Aorta (tissue), 5 donors: ENCODE measurements around the gene NIN. TPM values are rescaled to one million over a fixed set of nuclear protein-coding genes. Genes with fewer than 3 reads are reported as not detected.

Source experiments
- ATAC-seq: fragments of 200-7000 bp; cut with Tn5 transposase; one replicate; pipeline ENCODE4 v1.9.1; 2022; ENCODE audit warnings: moderate library complexity; ENCODE audit not compliant: low FRiP score
- DNase-seq, 2 donors: peaks; one replicate each; pipeline ENCODE4 v3.0.0-alpha.2; 2020
- H3K27ac ChIP-seq, 2 donors: one replicate each; pipeline ENCODE4 v1.5.1; 2013; ENCODE audit warnings: low read length in 2 of 2, mild to moderate bottlenecking in 2 of 2, moderate library complexity in 2 of 2, control low read depth in 1 of 2, inconsistent platforms in 1 of 2, low read depth in 1 of 2
- H3K27me3 ChIP-seq, 2 donors: one replicate each; pipeline ENCODE4 v1.6.1; 2013; ENCODE audit warnings: control low read depth in 1 of 2, low read length in 1 of 2, mild to moderate bottlenecking in 1 of 2, moderate library complexity in 1 of 2; ENCODE audit not compliant: insufficient read depth in 2 of 2, control insufficient read depth in 1 of 2
- H3K36me3 ChIP-seq, 2 donors: one replicate each; pipeline ENCODE4 v1.6.1; 2013; ENCODE audit warnings: control low read depth in 1 of 2, low read length in 1 of 2, mild to moderate bottlenecking in 1 of 2; ENCODE audit not compliant: insufficient read depth in 2 of 2, control insufficient read depth in 1 of 2
- H3K4me1 ChIP-seq, 2 donors: one replicate each; pipeline ENCODE4 v1.6.1; 2013; ENCODE audit warnings: low read length in 2 of 2, control low read depth in 1 of 2, mild to moderate bottlenecking in 1 of 2, moderate library complexity in 1 of 2; ENCODE audit not compliant: insufficient read depth in 2 of 2, control insufficient read depth in 1 of 2
- H3K4me3 ChIP-seq, 2 donors: one replicate each; pipeline ENCODE4 v1.5.1; 2013; ENCODE audit warnings: low read length in 2 of 2, control low read depth in 1 of 2, mild to moderate bottlenecking in 1 of 2
- H3K9me3 ChIP-seq: one replicate; pipeline ENCODE4 v1.6.1; 2013; ENCODE audit warnings: mild to moderate bottlenecking, low read length; ENCODE audit not compliant: control insufficient read depth
- WGBS, 2 donors: extraction: QIAGEN DNeasy Blood & Tissue Kit; methylation state at CpG; one replicate each; pipeline ENCODE4 v1.1.7; 2013; 5-methylcytosine and 5-hydroxymethylcytosine counted together
- intact Hi-C, 2 donors: fragments of 100-400 bp; cut with DNase I; formaldehyde crosslinking; loops; one replicate each; pipeline versions ENCODE4 v1.14.2 to v1.15.0; 2022
- long read RNA-seq, 2 donors: library from polyadenylated mRNA; unstranded; transcript quantifications; one replicate each; pipeline ENCODE4 v2.0.0, GENCODE V29; 2020 to 2021
- polyA plus RNA-seq, 2 donors: library from polyadenylated mRNA; stranded (reverse); fragments of 200-250 nt; gene quantifications; one replicate each; pipeline ENCODE4 v1.2.3, GENCODE V29; 2013
- total RNA-seq, 2 donors: library from RNA; stranded (reverse); fragmentation: NEBNext Ultra II Directional; extraction: Animal tissue kit (Norgen Biotek cat#: 25700); gene quantifications; one replicate each; pipeline ENCODE4 v1.2.1, GENCODE V29; 2021
- donor health status: healthy with polysubstance abuse.
- donor health status: Bipolar disorder and iron deficiency.
- donor health status: DM: no; HTN: no; CAD: no.
- donor health status: DM: no; HTN: no; CAD: no.
- donor health status: DM: yes; HTN: yes; CAD: no.

The NIN gene
- 10 to 100 TPM; 54.3 to 57.7 TPM for total RNA-seq
- 1 to 10 TPM; 7.7 to 8.1 TPM for polyA plus RNA-seq
- long read RNA-seq, donor 1, partial matches to known transcripts: 27 of 39 reads
- long read RNA-seq, donor 1, other reads (novel, unspliced or antisense): 12 of 39 reads
- long read RNA-seq, donor 2, full-length matches to known transcripts: 1 of 17 reads
- long read RNA-seq, donor 2, partial matches to known transcripts: 6 of 17 reads
- long read RNA-seq, donor 2, other reads (novel, unspliced or antisense): 10 of 17 reads

- H3K4me3 ChIP-seq: peak within 1 kb of the TSS; percentile 76 to 98
- no peaks in the 10 kb centered on the region for H3K4me1 ChIP-seq
- H3K9me3 ChIP-seq: no peaks in the 10 kb centered on the region
- ATAC-seq (peak; percentile 97), DNase-seq (peak; percentile 86 to 93)
- peak within 1 kb of the TSS in 1 of 2 donors; percentile 80 for H3K27ac ChIP-seq
- peaks cover 0 to 1% of the 10 kb centered on the region in 2 donors for H3K36me3 ChIP-seq
- intact Hi-C loops: no loop called here
- no peaks in the 10 kb centered on the region for H3K27me3 ChIP-seq
- 0 to 1% methylated on average over 68 to 97 of the region's 97 CpGs for WGBS, 2 donors
Measured at GRCh38 chr14:50830932-50831725, at the start of gene NIN. NIN (minus strand) TSS chr14:50831162; CDS start chr14:50822056, 9,106 bp downstream.

- intact Hi-C loops: no loop called here
- H3K4me3 ChIP-seq: no peak overlapping the region
- WGBS, 2 donors: 43 to 50% methylated on average over 7 of the region's 7 CpGs
Measured at GRCh38 chr14:50875359-50876070, 44.6 kb upstream of the NIN start.

GRCh38 chr14:50874757-50875156 is 43.8 kb upstream of the NIN start:
- DNase-seq (no peak), ATAC-seq (no peak)
- peaks cover 2% of the 10 kb centered on the region for H3K9me3 ChIP-seq
- no peaks in the 10 kb centered on the region for H3K36me3 ChIP-seq
- H3K4me1 ChIP-seq: no peaks in the 10 kb centered on the region
- no peak overlapping the region for H3K4me3 ChIP-seq
- H3K27ac ChIP-seq: no peak overlapping the region
- intact Hi-C loops: no loop called here
- no peaks in the 10 kb centered on the region for H3K27me3 ChIP-seq
- WGBS, 2 donors: 78 to 87% methylated on average over 2 of the region's 2 CpGs

More at GRCh38 chr14:50875359-50876070, 44.6 kb upstream of the NIN start:
- Histone ChIP-seq H3K9me3 (no peaks in the 10 kb centered on the region), H3K4me1 (no peaks in the 10 kb centered on the region), H3K27ac (no peak overlapping the region), H3K36me3 (no peaks in the 10 kb centered on the region), H3K27me3 (no peaks in the 10 kb centered on the region)
- ATAC-seq (no peak), DNase-seq (no peak)

- intact Hi-C loops: no loop called here
- DNase-seq (no peak), ATAC-seq (no peak)
- no peaks in the 10 kb centered on the region for H3K27me3 ChIP-seq
- WGBS, 2 donors: 11 to 13% methylated on average over 47 to 63 of the region's 63 CpGs
- no peaks in the 10 kb centered on the region for H3K36me3 ChIP-seq
- H3K27ac ChIP-seq: no peak within 1 kb of the TSS
- H3K9me3 ChIP-seq: peaks cover 2% of the 10 kb centered on the region
- no peaks in the 10 kb centered on the region for H3K4me1 ChIP-seq
- H3K4me3 ChIP-seq: peak within 1 kb of the TSS in 1 of 2 donors; percentile 32
Measured at GRCh38 chr14:50871914-50872732, 41.2 kb upstream of the NIN start, which contains the start of gene ABHD12B. ABHD12B (plus strand) TSS chr14:50872053; CDS start chr14:50872175, 122 bp downstream.

GRCh38 chr14:50871228-50871627 is 40.3 kb upstream of the NIN start:
- no peak overlapping the region for H3K27ac ChIP-seq
- 97 to 99% methylated on average over 5 of the region's 5 CpGs for WGBS, 2 donors
- DNase-seq: no peak
- H3K9me3 ChIP-seq: peaks cover 3% of the 10 kb centered on the region
- intact Hi-C loops: no loop called here
- no peaks in the 10 kb centered on the region for H3K27me3 ChIP-seq
- no peak overlapping the region for H3K4me3 ChIP-seq
- H3K36me3 ChIP-seq: no peaks in the 10 kb centered on the region
- no peak for ATAC-seq
- no peaks in the 10 kb centered on the region for H3K4me1 ChIP-seq

GRCh38 chr14:50865391-50866076 is 34.6 kb upstream of the NIN start:
- DNase-seq: no peak
- ATAC-seq: no peak
- H3K36me3 ChIP-seq: no peaks in the 10 kb centered on the region
- WGBS, 2 donors: 72 to 74% methylated on average over 11 of the region's 11 CpGs
- no peak overlapping the region for H3K4me3 ChIP-seq
- intact Hi-C loops: loop anchor here in 1 of 2 donors (10.0 kb wide), 1 partner anchor 261 kb away; no protein-coding TSS in a partner anchor
- H3K27ac ChIP-seq: no peak overlapping the region
- no peaks in the 10 kb centered on the region for H3K4me1 ChIP-seq
- H3K27me3 ChIP-seq: no peaks in the 10 kb centered on the region
- H3K9me3 ChIP-seq: peaks cover 3% of the 10 kb centered on the region

DNA sequence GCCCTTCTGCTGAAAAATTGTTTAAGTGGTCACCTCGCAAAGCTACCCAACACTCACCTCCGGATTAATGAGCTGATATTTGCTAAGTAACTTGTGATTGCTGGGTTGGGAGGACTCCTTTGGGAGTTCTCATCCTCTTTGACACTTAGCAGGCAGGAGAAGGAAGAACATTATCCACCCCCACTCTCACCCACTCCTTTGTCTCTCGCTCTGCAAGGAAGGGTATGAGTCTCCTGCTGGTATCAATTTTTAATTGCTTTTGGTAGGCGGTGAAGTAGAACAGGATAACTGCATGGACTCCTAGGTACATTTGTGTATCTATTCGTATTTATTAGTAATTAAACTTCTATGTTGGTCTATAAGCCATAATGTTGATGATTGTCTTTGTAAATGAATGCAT is 34.0 kb upstream of the NIN start:
- Histone ChIP-seq H3K36me3 (no peaks in the 10 kb centered on the region), H3K27ac (no peak overlapping the region), H3K27me3 (no peaks in the 10 kb centered on the region), H3K4me3 (no peak overlapping the region), H3K4me1 (no peaks in the 10 kb centered on the region), H3K9me3 (peaks cover 1% of the 10 kb centered on the region)
- DNase-seq: no peak
- 90 to 93% methylated on average over 5 of the region's 5 CpGs for WGBS, 2 donors
- ATAC-seq: no peak
- intact Hi-C loops: loop anchor here (5.0 to 10.0 kb wide), 2 partner anchors 260 to 263 kb away; no protein-coding TSS in a partner anchor
